Neural cell (in vitro differentiated cells): ENCODE data around the gene BCAT1. TPM values are rescaled to one million over a fixed set of nuclear protein-coding genes. Genes with fewer than 3 reads are reported as not detected.
"Not testable (repeated sequence)": the region's sequence is repeated elsewhere in the genome, so short reads cannot be mapped to it uniquely, and the experiment has no call there.

Experiments
- H2AFZ ChIP-seq: fragments of 200-600, 300-800 bp; sonication (generic), shearing (Covaris generic); 2 replicates; pipeline ENCODE4 v1.6.0; 2014; ENCODE audit warnings: low read depth, mild to moderate bottlenecking, antibody characterized with exemption, low read length, moderate library complexity
- H3F3A ChIP-seq: fragments of 200-600 bp; shearing (Covaris generic); 2 replicates; pipeline ENCODE4 v1.6.1; 2016; ENCODE audit warnings: mild to moderate bottlenecking, moderate library complexity, mixed read lengths, antibody characterized with exemption, low read length; ENCODE audit not compliant: insufficient read depth, poor library complexity, severe bottlenecking
- H3K27ac ChIP-seq: fragments of 200-600, 300-800 bp; sonication (generic), shearing (Covaris generic); 2 replicates; pipeline ENCODE4 v1.5.1; 2014; ENCODE audit warnings: mild to moderate bottlenecking, low read length, moderate library complexity
- H3K27me3 ChIP-seq: fragments of 300-800, 200-600 bp; sonication (generic), shearing (Covaris generic); 2 replicates; pipeline ENCODE4 v1.6.0; 2014; ENCODE audit warnings: mild to moderate bottlenecking, low read depth, low read length, moderate library complexity; ENCODE audit not compliant: insufficient read depth
- H3K36me3 ChIP-seq: fragments of 300-800, 200-600 bp; sonication (generic), shearing (Covaris generic); 2 replicates; pipeline ENCODE4 v1.5.1; 2014; ENCODE audit warnings: mild to moderate bottlenecking, antibody characterized with exemption, low read length, moderate library complexity; ENCODE audit not compliant: insufficient read depth
- H3K4me2 ChIP-seq: fragments of 300-800, 200-600 bp; sonication (generic), shearing (Covaris generic); 2 replicates; pipeline ENCODE4 v1.6.0; 2014; ENCODE audit warnings: mild to moderate bottlenecking, low read length
- H3K4me3 ChIP-seq: fragments of 300-800, 200-600 bp; sonication (generic), shearing (Covaris generic); 2 replicates; pipeline ENCODE4 v1.5.1; 2014; ENCODE audit warnings: mild to moderate bottlenecking, low read length, moderate library complexity
- H3K79me2 ChIP-seq: fragments of 200-600 bp; shearing (Covaris generic); replicated peaks from 2 replicates; pipeline ENCODE4 v1.6.0; 2014; ENCODE audit warnings: mild to moderate bottlenecking, low read length, moderate library complexity; ENCODE audit not compliant: insufficient read depth
- H3K9ac ChIP-seq: fragments of 300-800, 200-600 bp; sonication (generic), shearing (Covaris generic); 2 replicates; pipeline ENCODE4 v1.6.1; 2016; ENCODE audit warnings: mild to moderate bottlenecking, low read length, mixed read lengths
- H3K9me2 ChIP-seq: fragments of 200-600 bp; shearing (Covaris generic); 2 replicates; pipeline ENCODE4 v1.6.1; 2016; ENCODE audit warnings: mild to moderate bottlenecking, low read length, mixed read lengths; ENCODE audit not compliant: insufficient read depth
- H3K9me3 ChIP-seq: fragments of 200-600, 300-800 bp; sonication (generic), shearing (Covaris generic); 2 replicates; pipeline ENCODE4 v1.6.1; 2016; ENCODE audit warnings: mild to moderate bottlenecking, mixed run types, low read length, moderate library complexity, mixed read lengths
- H4K20me1 ChIP-seq: fragments of 200-600 bp; shearing (Covaris generic); 2 replicates; pipeline ENCODE4 v1.6.1; 2016; ENCODE audit warnings: mild to moderate bottlenecking, mixed run types; ENCODE audit not compliant: insufficient read depth
- CTCF ChIP-seq: fragments of 450-650 bp; IDR thresholded peaks from 2 replicates; pipeline ENCODE4 v1.5.1; 2014; ENCODE audit warnings: antibody characterized with exemption, mild to moderate bottlenecking, moderate library complexity; ENCODE audit not compliant: poor library complexity, severe bottlenecking
- EP300 ChIP-seq: fragments of 450-650 bp; conservative IDR thresholded peaks from 2 replicates; pipeline ENCODE4 v1.6.1; 2014; ENCODE audit warnings: antibody characterized with exemption, mild to moderate bottlenecking, moderate library complexity; ENCODE audit not compliant: poor library complexity, severe bottlenecking
- EZH2 ChIP-seq: fragments of 200-600, 300-800 bp; shearing (Covaris generic), sonication (generic); IDR thresholded peaks from 2 replicates; pipeline ENCODE4 v1.6.1; 2014; ENCODE audit warnings: antibody characterized with exemption, low read length, borderline replicate concordance, mild to moderate bottlenecking; ENCODE audit not compliant: insufficient read depth, poor library complexity, severe bottlenecking
- MXI1 ChIP-seq: fragments of 450-650 bp; conservative IDR thresholded peaks from 2 replicates; pipeline ENCODE4 v1.6.1; 2014; ENCODE audit warnings: antibody characterized with exemption, mild to moderate bottlenecking; ENCODE audit not compliant: poor library complexity, severe bottlenecking
- POLR2AphosphoS5 ChIP-seq: IDR thresholded peaks from 2 replicates; pipeline ENCODE4 v1.6.1; 2012
- RAD21 ChIP-seq: fragments of 450-650 bp; conservative IDR thresholded peaks from 2 replicates; pipeline ENCODE4 v1.6.1; 2014; ENCODE audit warnings: antibody characterized with exemption, mild to moderate bottlenecking, moderate library complexity
- REST ChIP-seq: IDR thresholded peaks from 2 replicates; pipeline ENCODE4 v1.6.1; 2012; ENCODE audit warnings: borderline replicate concordance
- SMC3 ChIP-seq: fragments of 450-650 bp; conservative IDR thresholded peaks from 2 replicates; pipeline ENCODE4 v1.6.1; 2014; ENCODE audit warnings: antibody characterized with exemption, mild to moderate bottlenecking, moderate library complexity; ENCODE audit not compliant: poor library complexity
- TAF1 ChIP-seq: IDR thresholded peaks from 2 replicates; pipeline ENCODE4 v1.6.1; 2012; ENCODE audit warnings: low read depth
- polyA plus RNA-seq: library from polyadenylated mRNA; depleted of rRNA; stranded (reverse); fragments of >200 nt; gene quantifications from 2 replicates; pipeline ENCODE4 v1.2.3, GENCODE V29; 2014

BCAT1 gene
- polyA plus RNA-seq, 1 donor from 2014 or later, result 31.3 TPM

GRCh38 chr12:24943947-24944600, 4.8 kb downstream of the BCAT1 start:
- H3K27ac ChIP-seq, result no peak overlapping the region
- TF ChIP-seq EP300, result no peak
- TF ChIP-seq POLR2AphosphoS5, result no peak
- no peak for TF ChIP-seq CTCF
- TF ChIP-seq MXI1, result no peak
- no peak for TF ChIP-seq TAF1
- TF ChIP-seq SMC3, result no peak
- TF ChIP-seq REST, result no peak
- no peak for TF ChIP-seq RAD21
- no peak for TF ChIP-seq EZH2
- H3K4me2 ChIP-seq, result no peak overlapping the region

GRCh38 chr12:24940157-24940556, 8.7 kb downstream of the BCAT1 start:
- Histone ChIP-seq H3K36me3 (no peaks in the 10 kb centered on the region), H2AFZ (no peak overlapping the region), H3K4me3 (no peak overlapping the region), H3K4me2 (no peak overlapping the region), H4K20me1 (no peaks in the 10 kb centered on the region), H3K79me2 (peaks cover 25% of the 10 kb centered on the region), H3K9ac (no peak overlapping the region), H3K9me3 (no peaks in the 10 kb centered on the region), H3F3A (no peaks in the 10 kb centered on the region), H3K27me3 (no peaks in the 10 kb centered on the region), H3K27ac (no peak overlapping the region), H3K9me2 (no peaks in the 10 kb centered on the region)
- TF ChIP-seq REST (no peak), CTCF (no peak), MXI1 (no peak)

More at GRCh38 chr12:24943947-24944600, 4.8 kb downstream of the BCAT1 start:
- Histone ChIP-seq H3K27me3 (peaks cover 19% of the 10 kb centered on the region), H4K20me1 (no peaks in the 10 kb centered on the region), H2AFZ (no peak overlapping the region), H3K36me3 (no peaks in the 10 kb centered on the region), H3K79me2 (peaks cover 47% of the 10 kb centered on the region), H3K4me3 (no peak overlapping the region), H3K9ac (no peak overlapping the region), H3F3A (peaks cover 2% of the 10 kb centered on the region), H3K9me2 (no peaks in the 10 kb centered on the region), H3K9me3 (no peaks in the 10 kb centered on the region)

- H3K9me2 ChIP-seq, H2AFZ ChIP-seq, H3K9ac ChIP-seq, H4K20me1 ChIP-seq, H3F3A ChIP-seq, H3K27me3 ChIP-seq, H3K36me3 ChIP-seq, H3K4me2 ChIP-seq, H3K27ac ChIP-seq, H3K4me3 ChIP-seq, H3K9me3 ChIP-seq: not testable (repeated sequence)
- H3K79me2 ChIP-seq, result peaks cover 18% of the 10 kb centered on the region
Observed at GRCh38 chr12:24939551-24939950, 9.3 kb downstream of the BCAT1 start.
